Endometrium (tissue), 2 donors: Measurements from ENCODE around the gene LHX2.
"Not testable (repeated sequence)": the region's sequence is repeated elsewhere in the genome, so short reads cannot be mapped to it uniquely, and the experiment has no call there.

Experiments
- FAIRE-seq: peaks from 2 replicates; lab custom pipeline; 2012; peaks lifted over from hg19 to GRCh38; lab: Jason Lieb, UNC
- donor health status: control.
- donor health status: control.

The LHX2 gene, protein sequence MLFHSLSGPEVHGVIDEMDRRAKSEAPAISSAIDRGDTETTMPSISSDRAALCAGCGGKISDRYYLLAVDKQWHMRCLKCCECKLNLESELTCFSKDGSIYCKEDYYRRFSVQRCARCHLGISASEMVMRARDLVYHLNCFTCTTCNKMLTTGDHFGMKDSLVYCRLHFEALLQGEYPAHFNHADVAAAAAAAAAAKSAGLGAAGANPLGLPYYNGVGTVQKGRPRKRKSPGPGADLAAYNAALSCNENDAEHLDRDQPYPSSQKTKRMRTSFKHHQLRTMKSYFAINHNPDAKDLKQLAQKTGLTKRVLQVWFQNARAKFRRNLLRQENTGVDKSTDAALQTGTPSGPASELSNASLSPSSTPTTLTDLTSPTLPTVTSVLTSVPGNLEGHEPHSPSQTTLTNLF

DNA sequence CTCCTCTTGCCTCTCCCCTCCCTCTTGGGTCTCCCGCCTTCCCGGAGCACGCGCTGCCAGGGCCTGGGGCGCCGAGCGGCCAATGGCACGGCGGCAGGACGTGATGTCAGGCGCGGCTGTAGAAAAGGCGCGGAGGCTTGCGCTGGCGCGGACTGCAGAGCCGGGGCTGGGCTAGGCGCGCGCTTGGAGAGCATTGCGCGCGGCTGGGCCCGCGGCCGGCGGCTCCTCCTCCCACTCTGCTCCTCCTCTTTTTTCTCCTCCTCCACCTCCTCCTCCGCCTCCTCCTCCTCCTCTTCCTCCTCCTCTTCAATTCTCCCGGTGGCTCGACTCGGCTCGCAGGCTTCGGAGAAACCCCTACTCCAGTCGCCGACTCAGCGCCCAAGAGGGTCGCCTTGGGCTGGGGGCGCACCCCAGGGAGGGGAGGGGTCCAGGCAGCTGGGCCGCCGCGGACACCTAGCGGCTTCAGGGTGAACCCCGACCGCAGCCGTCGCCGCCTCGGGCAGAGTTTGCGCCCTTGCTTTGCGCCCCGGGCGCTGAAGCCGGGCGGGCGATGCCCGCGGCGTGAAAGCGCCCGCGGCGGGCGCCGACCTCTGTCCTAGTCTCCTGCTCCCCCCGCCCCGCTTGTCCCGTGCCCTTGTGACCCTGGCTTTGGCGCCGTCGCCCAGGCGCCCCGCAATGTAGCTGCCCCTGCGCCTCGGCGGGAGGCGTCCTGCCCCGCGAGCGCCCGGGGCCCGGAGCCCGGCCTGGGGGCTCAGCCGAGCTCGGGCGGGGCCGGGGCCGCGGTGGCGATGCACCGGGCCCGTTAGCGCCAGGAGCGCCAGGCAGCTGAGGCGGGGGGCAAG is at the start of gene LHX2:
LHX2 (plus strand) TSS at position 309 of the 842 bp plus-strand sequence. CDS start 581 bp downstream, outside the sequence.
- no peak for FAIRE-seq

DNA sequence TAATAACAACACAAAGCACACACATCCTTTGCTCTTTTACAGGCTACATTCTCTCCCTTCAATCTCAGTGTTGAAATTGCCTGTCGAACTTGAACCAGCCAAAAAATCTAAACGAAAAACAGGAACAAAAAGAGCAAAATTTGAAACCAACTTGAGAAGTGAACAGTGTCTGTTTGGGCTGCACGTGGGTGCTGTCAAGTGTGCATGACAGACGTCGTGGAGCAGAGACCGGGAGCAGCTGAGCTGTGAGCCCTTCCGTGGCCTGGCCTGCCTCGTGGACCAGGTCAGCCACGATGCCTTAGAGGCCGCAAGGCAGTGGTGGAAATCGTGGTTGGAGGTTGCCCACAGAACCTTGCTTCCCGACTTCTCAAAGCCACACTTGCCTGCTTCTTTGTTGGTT is 46.8 kb upstream of the LHX2 start:
- no peak for FAIRE-seq

DNA sequence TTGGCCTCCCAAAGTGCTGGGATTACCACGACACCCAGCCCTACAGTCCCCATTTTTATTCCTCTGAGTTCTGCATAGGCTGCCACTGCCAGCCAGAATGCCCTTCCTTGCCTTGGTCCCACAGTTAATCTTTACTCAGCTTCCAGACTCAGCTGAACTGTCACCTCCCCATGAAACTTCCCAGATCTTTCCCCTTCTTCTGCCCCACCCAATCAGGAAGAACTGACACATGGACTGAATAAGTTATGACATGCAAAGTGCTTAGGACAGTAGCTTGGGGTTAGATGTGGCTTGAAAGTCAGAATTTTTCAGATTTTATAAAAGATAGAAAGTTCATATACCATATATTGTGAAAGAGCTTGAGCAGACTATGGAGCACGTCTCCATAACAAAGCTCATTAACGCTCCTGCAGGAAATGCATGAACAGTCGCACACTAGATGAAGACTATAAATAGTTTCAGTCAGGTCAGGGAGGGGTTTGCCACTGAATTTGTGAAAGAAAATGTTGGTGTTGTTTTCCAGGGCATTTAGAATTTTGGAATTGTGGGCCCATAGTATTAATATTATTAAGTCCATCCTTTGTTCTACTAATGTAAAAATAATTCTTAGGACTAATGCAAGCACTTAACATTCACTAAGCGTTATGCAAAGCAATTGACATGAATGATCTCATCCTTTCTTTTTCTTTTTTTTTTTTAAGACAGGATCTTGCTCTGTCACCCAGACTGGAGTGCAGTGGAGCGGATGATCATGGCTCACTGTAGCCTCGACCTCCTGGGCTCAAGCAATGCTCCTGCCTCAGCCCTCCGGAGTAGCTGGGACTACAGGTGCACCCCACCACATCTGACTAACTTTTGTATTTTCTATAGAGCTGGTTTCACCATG is 45.5 kb upstream of the LHX2 start:
- FAIRE-seq = no peak

DNA sequence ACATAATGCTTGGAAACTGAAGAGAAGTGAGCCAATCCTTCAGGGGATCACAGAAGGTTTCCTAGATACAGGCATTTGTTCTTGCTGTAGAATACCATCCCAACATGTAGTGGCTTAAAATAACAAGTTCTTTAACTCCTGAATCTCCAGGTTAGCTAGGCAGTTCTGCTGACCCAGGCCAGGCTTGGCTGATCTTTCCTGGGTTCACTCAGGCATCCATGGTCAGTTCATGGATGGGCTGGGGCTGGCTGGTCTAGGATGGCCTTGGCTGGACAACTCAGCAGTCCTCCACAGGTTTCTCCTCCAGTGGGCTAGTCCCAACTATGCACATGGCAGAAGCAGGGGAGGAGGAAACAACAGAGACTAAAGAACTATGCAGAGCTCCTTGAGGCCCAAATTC is 44.2 kb upstream of the LHX2 start:
- no peak for FAIRE-seq

DNA sequence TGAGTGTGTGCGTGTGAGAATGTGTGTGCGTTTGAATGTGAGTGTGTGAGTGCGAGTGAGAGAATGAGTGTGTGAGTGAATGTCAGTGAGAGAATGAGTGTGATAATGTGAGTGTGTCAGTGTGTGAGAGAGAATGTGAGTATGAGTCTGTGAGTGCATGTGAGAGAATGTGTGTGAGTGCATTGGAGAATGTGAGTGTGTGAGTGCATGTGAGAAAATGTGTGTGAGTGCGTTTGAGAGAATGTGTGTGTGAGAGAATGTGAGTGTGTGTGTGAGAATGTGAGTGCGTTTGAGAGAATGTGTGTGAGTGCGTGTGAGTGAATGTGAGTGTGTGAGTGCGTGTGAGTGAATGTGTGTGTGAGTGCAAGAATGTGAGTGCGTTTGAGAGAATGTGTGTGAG is 39.0 kb upstream of the LHX2 start:
- no peak for FAIRE-seq

DNA sequence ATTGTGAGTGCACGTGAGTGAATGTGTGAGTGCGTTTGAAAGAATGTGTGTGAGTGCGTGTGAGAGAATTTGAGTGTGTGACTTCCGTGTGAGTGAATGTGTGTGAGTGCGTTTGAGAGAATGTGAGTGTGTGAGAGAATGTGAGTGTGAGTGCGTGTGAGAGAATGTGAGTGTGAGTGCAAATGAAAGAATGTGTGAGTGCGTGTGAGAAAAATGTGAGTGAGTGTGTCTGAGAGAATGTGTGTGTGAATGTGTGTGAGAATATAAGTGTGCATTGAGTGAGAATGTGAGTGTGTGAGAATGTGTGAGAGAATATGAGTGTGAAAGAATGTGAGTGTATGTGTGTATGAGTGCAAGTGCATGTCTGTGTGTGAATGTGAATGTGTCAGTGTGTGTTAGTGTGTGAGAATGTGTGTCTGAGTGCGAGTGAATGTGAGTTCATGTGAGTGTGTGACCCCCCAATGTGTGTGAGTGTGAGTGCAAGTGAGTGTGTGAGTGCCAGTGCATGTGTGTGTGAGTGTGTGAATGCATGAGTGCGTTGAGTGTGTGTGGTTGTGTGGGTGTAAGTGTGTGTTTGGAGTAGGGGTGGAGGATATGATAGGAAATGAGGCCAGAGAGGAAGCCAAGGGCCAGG is 37.9 kb upstream of the LHX2 start:
- no peak for FAIRE-seq

DNA sequence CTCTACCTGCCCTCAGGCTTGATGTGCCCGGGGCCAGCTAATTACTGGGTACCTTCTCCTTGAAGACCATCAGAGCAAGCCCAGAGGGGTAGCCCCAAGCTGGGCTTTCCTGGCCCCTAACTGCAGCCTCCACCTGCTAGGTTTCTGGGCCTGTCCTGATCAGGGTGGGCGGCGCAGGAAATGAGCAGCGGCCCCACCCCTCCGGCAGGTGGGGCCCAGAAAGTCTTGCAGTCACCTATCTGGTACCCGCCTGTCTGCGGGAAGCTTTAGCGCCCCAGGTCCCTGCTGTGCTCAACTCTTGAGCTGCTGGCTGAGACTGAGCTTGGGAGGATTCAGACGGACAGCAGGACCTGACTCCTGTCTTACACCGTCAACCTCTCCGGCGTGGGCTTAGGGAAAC is 37.1 kb upstream of the LHX2 start:
- FAIRE-seq = no peak

DNA sequence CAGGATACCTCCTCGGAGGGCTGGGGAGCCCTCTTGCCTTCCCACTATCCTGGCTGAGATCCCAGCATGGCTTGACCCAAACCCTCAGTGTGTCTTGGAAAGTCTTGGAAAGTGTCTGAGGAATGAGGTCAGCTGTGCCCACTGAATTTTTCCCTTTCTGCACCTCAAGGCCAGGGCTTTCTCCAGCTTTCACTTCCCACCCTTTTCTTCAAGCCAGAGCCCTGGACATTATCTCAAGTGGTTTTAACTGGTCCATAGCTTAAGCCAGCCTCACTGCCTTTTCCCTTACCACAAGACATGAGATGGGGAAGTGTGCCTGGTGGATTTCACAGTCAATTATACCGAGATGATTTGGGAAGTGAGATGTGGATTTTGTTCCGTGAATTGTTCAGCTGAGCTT is 35.7 kb upstream of the LHX2 start:
- FAIRE-seq = no peak

DNA sequence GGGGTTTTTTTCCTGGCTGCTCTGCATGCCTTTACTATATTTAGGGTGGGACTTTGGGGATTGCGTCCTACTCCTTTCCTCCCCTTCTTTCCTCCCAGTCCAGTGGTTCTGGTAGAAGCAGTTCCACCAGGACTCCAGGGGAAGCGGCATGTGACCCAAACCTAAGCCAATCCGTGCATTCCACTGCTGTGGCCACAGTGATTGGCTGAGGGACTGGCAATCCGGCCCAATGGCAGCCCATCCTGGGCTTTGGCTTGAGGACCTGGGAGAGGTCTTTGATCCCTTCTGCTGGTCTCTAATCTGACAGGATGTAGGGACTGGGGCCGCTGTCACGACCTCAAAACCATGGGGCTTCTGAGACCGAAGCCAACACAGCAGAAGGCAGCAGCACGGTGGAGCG is 35.0 kb upstream of the LHX2 start:
- not testable (repeated sequence) for FAIRE-seq

DNA sequence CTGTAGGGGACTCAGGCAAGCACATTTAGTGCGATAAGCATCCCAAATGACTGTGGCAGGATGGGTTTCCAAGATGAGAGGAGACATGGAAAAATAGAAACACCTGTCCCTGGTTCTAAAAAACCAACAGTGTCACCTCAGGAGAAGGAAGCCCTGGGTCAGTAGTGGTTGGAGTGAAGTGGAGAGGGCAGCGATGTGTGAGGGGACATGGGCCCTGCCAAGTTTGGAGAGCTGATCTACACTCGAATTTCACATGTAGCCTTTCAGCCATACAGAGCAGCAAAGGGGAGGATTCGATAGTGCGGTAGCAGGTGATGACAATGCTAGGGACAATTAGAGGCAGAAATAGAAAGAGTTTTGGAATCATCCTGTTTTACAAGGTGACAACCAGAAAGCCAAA is 32.6 kb upstream of the LHX2 start:
- no peak for FAIRE-seq

DNA sequence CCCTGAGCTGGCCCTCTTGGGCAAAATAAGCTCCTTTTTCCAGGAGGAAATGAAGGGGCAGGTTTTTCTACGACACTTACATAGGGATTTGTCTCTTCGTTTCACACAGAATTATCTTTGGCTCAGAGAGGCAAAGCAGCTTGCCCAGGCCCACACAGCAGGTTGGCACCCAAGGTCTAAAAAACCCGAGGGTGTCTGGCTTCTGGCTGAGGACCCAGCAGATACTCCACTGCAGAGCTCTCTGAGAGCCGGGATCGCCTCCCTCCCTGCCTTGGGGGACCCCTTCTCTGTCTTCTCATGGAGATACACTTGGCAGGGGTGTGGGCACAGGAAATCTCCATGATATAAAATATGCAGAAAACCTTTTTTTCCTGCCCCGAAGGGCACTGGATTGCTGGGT is 29.0 kb upstream of the LHX2 start:
- FAIRE-seq = no peak

DNA sequence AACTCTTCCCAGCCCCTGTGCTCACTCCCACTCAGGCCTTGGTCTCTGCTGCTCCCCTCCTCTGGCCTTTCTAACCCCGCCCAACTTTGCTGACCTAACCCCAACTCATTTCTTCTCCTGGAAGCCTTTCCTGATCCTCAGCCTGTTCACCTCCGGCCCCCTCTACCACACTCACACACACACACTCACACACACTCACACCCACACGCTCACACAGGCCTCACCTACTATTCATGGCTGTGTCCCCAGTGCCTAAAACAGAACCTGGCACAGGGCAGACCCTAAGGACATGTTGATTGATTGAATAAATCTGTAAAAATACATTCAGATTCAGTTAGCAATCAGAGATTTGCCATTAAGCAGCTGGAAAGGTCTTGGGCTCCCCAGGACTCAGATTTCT is 28.5 kb upstream of the LHX2 start:
- no peak for FAIRE-seq

DNA sequence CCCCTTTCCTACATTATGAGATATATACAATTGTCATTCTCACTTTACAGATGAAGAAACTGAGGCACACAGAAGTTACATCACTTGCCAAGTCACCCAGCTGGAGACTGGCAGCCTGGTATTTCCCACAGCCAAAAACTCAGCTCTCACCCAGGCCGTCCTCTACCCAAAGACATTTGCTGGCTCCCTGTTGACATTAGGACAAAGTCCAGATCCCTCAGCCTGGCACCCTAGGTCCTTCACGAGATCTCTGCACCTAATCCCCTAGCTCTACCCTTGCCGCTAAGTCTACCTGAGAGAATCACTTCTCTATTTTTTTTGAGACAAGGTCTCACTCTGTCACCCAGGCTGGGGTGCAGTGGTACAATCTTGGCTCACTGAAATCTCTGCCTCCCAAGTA is 26.8 kb upstream of the LHX2 start:
- FAIRE-seq = no peak

DNA sequence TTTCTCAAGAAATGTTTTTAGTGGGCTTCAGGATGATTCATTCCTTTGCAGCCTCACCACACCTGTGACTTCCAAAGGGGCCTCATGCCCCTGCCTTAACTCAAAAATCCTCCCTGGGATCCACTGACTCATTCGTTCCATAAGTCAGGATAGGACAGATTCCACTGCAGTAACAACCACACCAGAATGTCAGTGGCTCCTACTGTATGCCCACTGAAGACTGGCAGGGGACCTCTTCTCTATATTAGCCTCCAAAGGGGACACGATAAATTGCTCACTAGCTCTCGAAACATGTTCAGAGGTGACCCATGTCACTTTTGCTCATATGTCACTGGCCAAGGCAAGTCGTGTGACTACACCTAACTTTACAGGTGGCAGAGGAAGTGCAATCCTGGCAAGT is 25.7 kb upstream of the LHX2 start:
- no peak for FAIRE-seq

DNA sequence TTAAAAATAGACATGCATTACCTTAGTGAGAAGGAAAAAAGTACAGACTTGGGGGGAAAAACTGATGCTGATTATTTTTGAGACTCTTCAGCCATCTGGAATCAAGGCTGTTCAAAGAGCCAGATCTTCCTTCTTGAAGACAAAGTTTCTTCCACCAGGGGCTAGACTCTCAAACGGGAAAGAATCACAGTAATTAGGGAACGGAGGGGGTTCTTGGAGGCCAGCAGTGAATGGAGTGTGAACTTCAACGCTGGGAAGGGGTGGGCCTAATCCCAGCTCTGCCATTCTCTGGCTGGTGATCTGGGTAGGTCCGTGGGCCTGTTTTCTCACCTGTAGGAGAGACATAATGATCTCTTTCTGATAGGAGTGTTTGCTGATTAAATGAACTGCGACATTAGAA is 21.1 kb upstream of the LHX2 start:
- FAIRE-seq = no peak

DNA sequence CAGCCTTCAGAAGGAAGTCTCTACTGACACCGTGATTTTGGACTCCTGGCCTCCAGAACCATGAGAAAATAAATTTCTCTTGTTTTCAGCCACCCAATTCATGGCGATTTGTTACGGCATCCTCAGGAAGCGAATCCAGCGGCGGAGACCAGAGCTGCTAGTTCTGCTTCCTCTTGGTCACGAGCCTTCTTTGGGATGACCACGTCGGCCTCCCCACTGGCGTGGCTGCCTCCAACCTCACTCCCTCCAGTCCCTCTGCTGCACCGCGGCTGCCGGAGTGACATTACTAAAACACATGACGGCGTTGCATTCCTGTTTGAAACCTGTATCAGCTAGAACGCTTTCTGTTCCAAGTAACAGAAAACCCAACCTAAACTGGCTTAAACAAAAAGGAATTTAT is 18.9 kb upstream of the LHX2 start:
- not testable (repeated sequence) for FAIRE-seq

DNA sequence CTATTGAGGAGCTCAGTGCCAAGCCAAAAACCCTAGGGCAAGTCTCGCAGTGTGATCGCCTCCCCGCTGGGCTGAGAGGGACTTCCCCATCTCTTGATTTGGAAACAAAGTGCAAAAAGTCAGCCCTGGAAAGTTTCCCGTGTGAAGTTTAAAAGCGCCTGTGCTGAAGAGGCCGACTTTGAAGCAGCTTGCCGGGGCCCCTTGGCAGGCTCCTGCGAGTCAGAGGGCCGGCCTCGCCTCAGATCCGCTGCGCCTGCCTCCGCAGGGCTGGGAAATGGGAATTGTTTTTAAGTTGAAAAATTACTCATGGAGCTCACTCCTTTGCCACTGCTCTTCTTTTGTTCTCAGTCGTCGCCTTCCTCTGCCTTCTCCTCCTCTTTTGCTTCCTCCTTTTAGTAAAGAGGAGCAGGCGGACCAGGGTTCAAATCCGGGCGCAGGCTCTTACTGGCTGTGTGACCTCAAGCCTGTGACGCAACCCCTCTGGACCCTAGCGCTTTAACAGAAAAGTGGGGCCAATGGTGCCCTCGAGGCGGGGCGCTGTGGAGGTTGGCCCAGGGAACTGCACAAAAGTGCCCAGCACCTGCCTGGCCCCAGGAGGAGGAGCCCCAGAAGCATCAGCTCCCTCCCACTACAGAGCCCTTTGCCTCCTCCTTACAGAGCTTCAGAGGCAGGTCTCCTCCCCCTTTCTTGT is 14.7 kb upstream of the LHX2 start:
- no peak for FAIRE-seq

DNA sequence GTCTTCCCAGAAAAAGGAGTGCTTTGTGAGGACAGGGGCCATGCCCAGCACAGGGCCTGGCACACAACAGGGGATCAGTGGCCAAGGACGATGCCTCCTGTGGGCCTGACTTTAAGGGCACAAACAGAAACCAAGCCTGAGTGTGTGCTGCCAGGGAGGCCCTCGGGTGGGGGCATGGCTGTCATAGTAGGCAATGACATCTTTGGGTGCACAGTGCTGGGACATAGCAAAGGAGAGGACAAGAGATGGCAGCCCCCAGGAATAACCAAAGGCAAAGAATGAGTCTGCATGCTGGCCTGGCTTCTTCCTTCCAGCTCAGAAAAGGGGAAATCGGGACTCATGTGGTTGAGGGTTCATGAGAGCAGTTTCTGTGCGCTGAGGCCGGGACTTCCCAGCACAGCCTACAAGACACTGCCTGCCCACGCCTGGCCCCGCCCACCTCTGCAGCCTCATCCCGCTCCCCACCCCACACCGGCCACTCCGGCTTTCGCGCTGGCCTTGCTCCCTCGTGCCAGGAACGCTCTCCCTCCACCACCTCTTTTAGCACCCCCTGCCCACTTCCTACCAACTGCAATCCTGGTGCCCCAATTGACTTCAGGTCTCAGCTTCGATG is 13.8 kb upstream of the LHX2 start:
- FAIRE-seq = no peak

DNA sequence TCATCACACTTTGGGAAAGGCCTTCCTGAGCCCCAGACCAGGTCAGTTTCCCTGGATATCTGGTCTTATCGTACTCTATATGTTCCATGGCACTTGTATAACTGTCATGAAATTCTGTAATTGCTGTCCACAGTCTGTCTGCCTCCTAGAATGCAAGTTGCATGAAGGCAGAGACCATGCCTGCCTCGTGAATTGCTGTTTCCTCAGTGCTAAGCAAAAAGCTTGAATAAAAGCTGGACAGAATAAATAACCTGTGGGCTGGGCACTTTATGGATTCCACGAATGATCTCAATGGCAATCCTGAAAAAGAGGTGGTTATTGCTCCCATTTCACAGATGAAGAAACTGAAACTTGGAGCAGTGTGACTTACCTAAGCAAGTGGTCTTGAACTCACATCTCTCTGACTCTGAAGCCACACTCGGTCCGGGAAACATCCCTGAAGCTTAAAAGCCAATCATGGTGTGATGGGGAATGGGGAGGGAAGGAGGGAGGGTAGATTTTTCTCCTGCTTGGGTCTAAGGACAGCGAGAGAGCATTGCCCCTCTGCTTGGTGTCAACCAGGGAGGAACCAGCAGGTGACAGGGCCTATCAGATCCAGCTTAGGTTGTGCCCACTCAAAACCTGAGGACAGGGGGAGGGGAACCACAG is 13.2 kb upstream of the LHX2 start:
- FAIRE-seq = no peak

DNA sequence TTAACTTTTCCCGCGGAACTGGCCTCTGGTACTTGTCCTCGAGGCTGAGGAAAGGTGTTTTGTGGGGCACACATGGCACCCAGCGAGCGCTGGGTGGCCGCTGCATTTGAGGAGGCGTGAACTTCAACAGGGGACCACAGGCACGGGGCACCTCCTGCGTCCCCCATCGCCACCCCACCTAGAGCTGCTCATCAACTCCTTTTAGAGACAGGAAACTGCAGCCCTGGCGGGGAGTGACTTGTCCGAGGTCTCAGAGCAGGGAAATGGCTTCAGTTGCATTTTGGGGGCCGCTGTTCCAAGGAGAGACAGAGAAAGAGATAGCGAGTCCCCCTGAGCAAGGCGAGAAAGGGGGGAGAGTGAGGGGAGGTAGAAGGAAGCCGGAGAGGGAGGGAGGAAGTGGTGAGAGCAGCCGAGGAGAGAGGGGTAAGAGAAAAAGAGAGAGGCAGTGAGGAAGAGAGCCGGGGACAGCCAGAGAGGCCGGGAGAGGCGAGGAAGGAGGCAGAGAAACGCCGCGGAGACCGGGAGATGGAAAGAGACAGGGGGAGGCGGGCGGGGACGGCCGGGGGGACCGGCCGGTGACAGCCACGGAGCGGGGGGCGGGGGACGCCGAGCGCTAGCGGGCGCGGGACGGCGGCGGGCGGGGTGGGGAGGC is 12.5 kb upstream of the LHX2 start:
- FAIRE-seq = no peak
